Fibroblast of lung (primary cell): ENCODE results near the gene C4orf50. TPM values are rescaled to one million over a fixed set of nuclear protein-coding genes. Genes with fewer than 3 reads are reported as not detected.
"Not testable (repeated sequence)": the region's sequence is repeated elsewhere in the genome, so short reads cannot be mapped to it uniquely, and the experiment has no call there.

Source experiments
- DNase-seq, 2 donors: peaks; one replicate each; pipeline versions ENCODE4 v3.0.0 to v3.0.0-alpha.2; 2010; ENCODE audit warnings: low read depth in 2 of 2
- H2AFZ ChIP-seq: 2 replicates; pipeline ENCODE4 v1.5.1; 2012; ENCODE audit warnings: low read length, control low read depth, inconsistent platforms
- H3K27ac ChIP-seq: 2 replicates; pipeline ENCODE4 v1.5.1; 2011; ENCODE audit warnings: low read length, control low read depth; ENCODE audit not compliant: insufficient read depth
- H3K27me3 ChIP-seq: 2 replicates; pipeline ENCODE4 v1.5.1; 2011; ENCODE audit warnings: mild to moderate bottlenecking, low read length; ENCODE audit not compliant: control insufficient read depth, insufficient read depth
- H3K36me3 ChIP-seq: 2 replicates; pipeline ENCODE4 v1.5.1; 2011; ENCODE audit warnings: low read length; ENCODE audit not compliant: control insufficient read depth, insufficient read depth
- H3K4me1 ChIP-seq: 2 replicates; pipeline ENCODE4 v1.5.1; 2011; ENCODE audit warnings: low read length; ENCODE audit not compliant: control insufficient read depth, insufficient read depth; ENCODE audit errors: extremely low read depth
- H3K4me2 ChIP-seq: 2 replicates; pipeline ENCODE4 v1.5.1; 2011; ENCODE audit warnings: low read length, control low read depth; ENCODE audit not compliant: insufficient read depth; ENCODE audit errors: extremely low read depth
- H3K4me3 ChIP-seq, 4 experiments: fragments of 200-600 bp in 1 of 4; sonication (generic) in 1 of 4; replicated peaks in 1 of 4; 2 replicates each; pipeline ENCODE4 v1.5.1; 2011 to 2016; ENCODE audit warnings: low read length in 4 of 4, low read depth in 3 of 4, mild to moderate bottlenecking in 3 of 4, control low read depth in 2 of 4, inconsistent platforms in 1 of 4, mixed read lengths in 1 of 4; ENCODE audit not compliant: insufficient read depth in 1 of 4; ENCODE audit errors: control extremely low read depth in 1 of 4
- H3K79me2 ChIP-seq: 2 replicates; pipeline ENCODE4 v1.5.1; 2012; ENCODE audit warnings: mild to moderate bottlenecking, low read length, inconsistent platforms; ENCODE audit not compliant: control insufficient read depth, insufficient read depth
- H3K9ac ChIP-seq: 2 replicates; pipeline ENCODE4 v1.5.1; 2011; ENCODE audit warnings: mild to moderate bottlenecking, low read length, control low read depth; ENCODE audit not compliant: insufficient read depth
- H3K9me3 ChIP-seq: 2 replicates; pipeline ENCODE4 v1.5.1; 2012; ENCODE audit warnings: low read depth, low read length; ENCODE audit not compliant: control insufficient read depth, insufficient read depth
- H4K20me1 ChIP-seq: 2 replicates; pipeline ENCODE4 v1.5.1; 2011; ENCODE audit warnings: low read length; ENCODE audit not compliant: control insufficient read depth, insufficient read depth; ENCODE audit errors: extremely low read depth
- EZH2 ChIP-seq: IDR thresholded peaks from 2 replicates; pipeline ENCODE4 v1.5.1; 2012; ENCODE audit warnings: low read length, control low read depth, mild to moderate bottlenecking; ENCODE audit errors: missing control alignments
- polyA plus RNA-seq, 2 donors: library from polyadenylated mRNA; depleted of rRNA in 1 of 2; stranded (reverse) in 1 of 2; unstranded in 1 of 2; fragments of >200 nt; gene quantifications; 2 replicates each; pipeline ENCODE4 v1.2.1, GENCODE V29; 2011 to 2012; ENCODE audit warnings: missing spikeins in 1 of 2
- total RNA-seq: library from RNA; depleted of rRNA; stranded (reverse); fragments of >200 nt; gene quantifications from 2 replicates; pipeline ENCODE4 v1.2.1, GENCODE V29; 2014
- TF ChIP-seq, protein P1 (sequence below), 2 donors: IDR thresholded peaks in 1 of 2; conservative IDR thresholded peaks in 1 of 2; 1 replicate in 1 of 2; 2 replicates in 1 of 2; pipeline ENCODE4 v1.5.1; 2011 to 2012; ENCODE audit warnings: low read length in 2 of 2, control low read depth in 1 of 2, inconsistent platforms in 1 of 2, low read depth in 1 of 2, mild to moderate bottlenecking in 1 of 2

Gene C4orf50
- total and polyA plus RNA-seq, 2 donors (not counting 1 experiment from before 2014, with no cell fraction given) = not detected

DNA sequence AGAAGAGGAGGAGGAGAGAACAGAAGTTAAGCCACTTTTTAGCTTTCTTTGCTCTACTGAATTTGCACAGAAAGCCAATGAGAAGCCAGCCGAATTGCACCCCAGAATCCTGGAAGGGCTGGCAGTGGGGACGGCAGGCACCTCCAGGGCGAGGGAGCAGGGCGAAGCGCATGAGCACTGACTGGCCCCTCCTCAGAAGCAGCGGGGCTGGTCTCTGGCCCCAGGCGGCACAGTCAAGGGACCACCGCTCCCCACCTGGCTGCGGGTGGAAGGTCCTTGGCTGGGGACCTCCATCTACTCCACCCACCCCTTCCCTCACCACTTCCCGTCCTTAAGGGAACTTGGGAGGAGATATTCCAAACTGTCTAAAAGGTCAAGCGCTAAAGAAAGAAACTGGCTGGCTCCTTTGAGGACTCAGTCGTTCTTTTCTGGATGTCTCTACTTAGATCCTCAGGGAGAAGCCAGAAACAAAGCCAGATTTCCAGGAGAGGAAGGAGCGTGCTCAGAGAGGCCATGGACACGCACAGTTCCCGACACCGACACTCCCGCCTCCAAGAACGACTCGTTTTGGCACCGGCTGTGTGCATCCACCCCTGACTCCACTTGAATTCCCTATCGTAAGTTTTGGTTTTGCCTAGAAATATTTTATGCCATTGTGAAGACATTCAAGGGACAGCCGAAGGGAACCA lies 65.8 kb downstream of the C4orf50 start:
- no peak for DNase-seq
- Histone ChIP-seq H3K4me3 (no peak overlapping the region), H3K4me2 (no peak overlapping the region)

DNA sequence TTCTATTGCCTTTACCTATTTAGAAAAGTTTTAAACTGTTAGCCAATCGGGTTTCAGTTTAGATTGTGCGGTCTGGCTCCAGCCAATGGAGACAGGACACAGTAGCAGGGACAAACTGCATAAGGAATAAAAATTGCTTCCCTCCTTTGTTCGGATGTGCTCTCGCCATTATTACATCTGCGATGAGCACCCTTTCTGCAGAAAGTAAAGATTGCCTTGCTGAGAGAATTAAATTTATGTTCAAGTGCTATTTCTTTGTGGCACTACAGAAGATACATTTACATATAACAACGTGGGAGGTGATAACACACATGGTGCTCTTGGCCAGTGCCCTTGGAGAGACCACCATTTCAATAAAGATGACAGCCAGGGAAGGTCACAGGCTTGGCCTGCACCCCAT lies 71.6 kb downstream of the C4orf50 start:
- H3K27me3 ChIP-seq, H3K79me2 ChIP-seq, H4K20me1 ChIP-seq, H3K36me3 ChIP-seq, H3K4me1 ChIP-seq, H3K27ac ChIP-seq, H2AFZ ChIP-seq, H3K4me2 ChIP-seq, H3K4me3 ChIP-seq, DNase-seq, H3K9me3 ChIP-seq, H3K9ac ChIP-seq: not testable (repeated sequence)

More for the DNA sequence above, 65.8 kb downstream of the C4orf50 start:
- no peaks in the 10 kb centered on the region for H3K9me3 ChIP-seq
- no peaks in the 10 kb centered on the region for H3K36me3 ChIP-seq
- no peaks in the 10 kb centered on the region for H3K4me1 ChIP-seq
- H4K20me1 ChIP-seq = no peaks in the 10 kb centered on the region
- no peaks in the 10 kb centered on the region for H3K27me3 ChIP-seq
- no peak overlapping the region for H3K9ac ChIP-seq
- H3K27ac ChIP-seq = no peak overlapping the region
- no peaks in the 10 kb centered on the region for H3K79me2 ChIP-seq
- H2AFZ ChIP-seq = no peak overlapping the region
- TF ChIP-seq, protein P1, sequence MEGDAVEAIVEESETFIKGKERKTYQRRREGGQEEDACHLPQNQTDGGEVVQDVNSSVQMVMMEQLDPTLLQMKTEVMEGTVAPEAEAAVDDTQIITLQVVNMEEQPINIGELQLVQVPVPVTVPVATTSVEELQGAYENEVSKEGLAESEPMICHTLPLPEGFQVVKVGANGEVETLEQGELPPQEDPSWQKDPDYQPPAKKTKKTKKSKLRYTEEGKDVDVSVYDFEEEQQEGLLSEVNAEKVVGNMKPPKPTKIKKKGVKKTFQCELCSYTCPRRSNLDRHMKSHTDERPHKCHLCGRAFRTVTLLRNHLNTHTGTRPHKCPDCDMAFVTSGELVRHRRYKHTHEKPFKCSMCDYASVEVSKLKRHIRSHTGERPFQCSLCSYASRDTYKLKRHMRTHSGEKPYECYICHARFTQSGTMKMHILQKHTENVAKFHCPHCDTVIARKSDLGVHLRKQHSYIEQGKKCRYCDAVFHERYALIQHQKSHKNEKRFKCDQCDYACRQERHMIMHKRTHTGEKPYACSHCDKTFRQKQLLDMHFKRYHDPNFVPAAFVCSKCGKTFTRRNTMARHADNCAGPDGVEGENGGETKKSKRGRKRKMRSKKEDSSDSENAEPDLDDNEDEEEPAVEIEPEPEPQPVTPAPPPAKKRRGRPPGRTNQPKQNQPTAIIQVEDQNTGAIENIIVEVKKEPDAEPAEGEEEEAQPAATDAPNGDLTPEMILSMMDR (conservative IDR thresholded peaks at IDR 0.05 in 1 of 2, IDR thresholded peaks at IDR 0.05 in 1 of 2; ENCODE audit: low read depth in 1 of 2, low read length in 2 of 2) = no peak
- no peak for TF ChIP-seq EZH2

DNA sequence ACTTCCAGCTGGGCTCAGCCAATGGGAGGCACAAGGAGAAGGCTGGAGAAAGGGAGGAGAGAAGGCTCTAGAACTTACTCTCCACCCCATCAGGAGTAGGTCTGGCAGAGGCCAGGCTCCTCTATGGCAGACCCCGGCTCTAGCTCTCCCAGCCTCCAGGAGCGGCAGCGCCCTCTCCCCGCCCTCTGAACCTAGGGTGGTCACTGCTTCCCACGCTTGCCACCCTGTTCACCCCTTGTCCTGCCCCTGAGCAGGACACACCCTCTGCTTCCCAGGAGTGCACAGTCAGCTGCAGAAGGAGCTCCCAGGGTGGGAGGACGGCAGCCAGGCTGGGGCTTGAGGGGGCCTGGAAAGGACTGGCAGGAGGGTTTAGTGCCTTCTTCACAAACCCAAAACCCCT lies 72.3 kb downstream of the C4orf50 start:
- Histone ChIP-seq H3K9ac (no peak overlapping the region), H2AFZ (no peak overlapping the region), H3K4me2 (no peak overlapping the region), H3K36me3 (no peaks in the 10 kb centered on the region), H3K4me1 (no peaks in the 10 kb centered on the region), H3K4me3 (no peak overlapping the region), H3K9me3 (no peaks in the 10 kb centered on the region), H4K20me1 (no peaks in the 10 kb centered on the region), H3K79me2 (no peaks in the 10 kb centered on the region), H3K27ac (no peak overlapping the region), H3K27me3 (no peaks in the 10 kb centered on the region)
- no peak for DNase-seq
- TF ChIP-seq EZH2 = no peak
- TF ChIP-seq, protein P1 (conservative IDR thresholded peaks at IDR 0.05 in 1 of 2, IDR thresholded peaks at IDR 0.05 in 1 of 2; ENCODE audit: low read depth in 1 of 2, low read length in 2 of 2) = no peak
